Left lung (tissue), 10 donors: ENCODE measurements around the gene MOB3A. TPM values are rescaled to one million over a fixed set of nuclear protein-coding genes. Genes with fewer than 3 reads are reported as not detected.
A peak's percentile ranks its signal among the peaks of the same experiment; 100 is the strongest.

ENCODE experiments used
- ATAC-seq: fragments of 200-7000 bp; cut with Tn5 transposase; one replicate; pipeline ENCODE4 v1.9.1; 2020; ENCODE audit warnings: moderate library complexity
- DNase-seq, 4 donors: peaks; one replicate each; pipeline ENCODE4 v3.0.0-alpha.2; 2013 to 2020
- H3K27ac ChIP-seq, 2 donors: fragments of 200-600 bp; sonication (generic) in 1 of 2; one replicate each; pipeline versions ENCODE4 v1.5.0 to v1.8.0; 2020 to 2021
- H3K27me3 ChIP-seq, 2 donors: fragments of 200-600 bp; sonication (generic) in 1 of 2; one replicate each; pipeline versions ENCODE4 v1.5.0 to v1.8.0; 2020 to 2021
- H3K36me3 ChIP-seq, 2 donors: fragments of 200-600 bp; sonication (generic) in 1 of 2; one replicate each; pipeline versions ENCODE4 v1.5.0 to v1.8.0; 2020 to 2021
- H3K4me1 ChIP-seq, 2 donors: fragments of 200-600 bp; one replicate each; pipeline ENCODE4 v1.8.0; 2021
- H3K4me3 ChIP-seq, 2 donors: fragments of 200-600 bp; sonication (generic) in 1 of 2; one replicate each; pipeline versions ENCODE4 v1.5.0 to v1.8.0; 2020 to 2021; ENCODE audit warnings: mild to moderate bottlenecking in 1 of 2
- H3K9me3 ChIP-seq, 2 donors: fragments of 200-600 bp; sonication (generic) in 1 of 2; one replicate each; pipeline versions ENCODE4 v1.5.0 to v1.8.0; 2020 to 2021
- CTCF ChIP-seq, 2 donors: fragments of 200-600 bp; sonication (generic) in 1 of 2; IDR thresholded peaks; one replicate each; pipeline versions ENCODE4 v1.5.0 to v1.8.0; 2021; ENCODE audit warnings: antibody characterized with exemption in 2 of 2
- intact Hi-C, 2 donors: fragments of 100-400 bp; cut with DNase I; formaldehyde crosslinking; loops; one replicate each; pipeline versions ENCODE4 v1.11.2 to v1.14.2; 2022
- polyA plus RNA-seq, 6 donors: library from polyadenylated mRNA; unstranded; fragments of 120-200 nt; gene quantifications; one replicate each; pipeline ENCODE4 v1.2.1, GENCODE V29; 2013; ENCODE audit not compliant: insufficient read length in 6 of 6
- total RNA-seq, 2 donors: library from RNA; stranded (reverse); fragmentation: NEBNext Ultra II Directional; extraction: Animal tissue kit (Norgen Biotek cat#: 25700); gene quantifications; one replicate each; pipeline ENCODE4 v1.2.1, GENCODE V29; 2021
- donor health status: DM: no; HTN: yes; CAD: no.
- donor health status: DM: no; HTN: no; CAD: no.

Gene MOB3A
- total and polyA plus RNA-seq, 8 donors: 20.6 to 105 (median 25.4) TPM

- DNase-seq (peak in 1 of 4 donors; percentile 75), ATAC-seq (no peak)
- intact Hi-C loops: no loop called here
- H3K27me3 ChIP-seq: no peaks in the 10 kb centered on the region
- H3K4me1 ChIP-seq: peaks cover 22 to 62% of the 10 kb centered on the region in 2 donors
- no peak for TF ChIP-seq CTCF (IDR thresholded peaks at IDR 0.05)
- peaks cover 0 to 3% of the 10 kb centered on the region in 2 donors for H3K9me3 ChIP-seq
- peak overlapping the region in 1 of 2 donors; percentile 43 for H3K4me3 ChIP-seq
- peak overlapping the region; percentile 86 to 89 for H3K27ac ChIP-seq
- H3K36me3 ChIP-seq: peaks cover 12 to 82% of the 10 kb centered on the region in 2 donors
Measured at GRCh38 chr19:2040647-2041432, 55.3 kb downstream of the MOB3A start.

GRCh38 chr19:2039959-2040646, 56.0 kb downstream of the MOB3A start:
- H3K27ac ChIP-seq: peak overlapping the region in 1 of 2 donors; percentile 86
- H3K4me3 ChIP-seq: no peak overlapping the region
- no peak for ATAC-seq
- peaks cover 0 to 9% of the 10 kb centered on the region in 2 donors for H3K9me3 ChIP-seq
- DNase-seq: peak in 1 of 4 donors; percentile 75
- intact Hi-C loops: no loop called here
- TF ChIP-seq CTCF (IDR thresholded peaks at IDR 0.05): no peak
- H3K4me1 ChIP-seq: peaks cover 19 to 54% of the 10 kb centered on the region in 2 donors
- no peaks in the 10 kb centered on the region for H3K27me3 ChIP-seq
- peaks cover 12 to 75% of the 10 kb centered on the region in 2 donors for H3K36me3 ChIP-seq

GRCh38 chr19:2039089-2039958, 56.8 kb downstream of the MOB3A start:
- Histone ChIP-seq H3K4me3 (no peak overlapping the region), H3K27me3 (no peaks in the 10 kb centered on the region), H3K27ac (peak overlapping the region in 1 of 2 donors; percentile 86), H3K9me3 (peaks cover 0 to 9% of the 10 kb centered on the region in 2 donors), H3K36me3 (peaks cover 12 to 67% of the 10 kb centered on the region in 2 donors), H3K4me1 (peaks cover 19 to 52% of the 10 kb centered on the region in 2 donors)
- no peak for TF ChIP-seq CTCF (IDR thresholded peaks at IDR 0.05)
- ATAC-seq (no peak), DNase-seq (peak in 1 of 4 donors; percentile 79)
- intact Hi-C loops: no loop called here

GRCh38 chr19:2038284-2039088, 57.6 kb downstream of the MOB3A start:
- H3K36me3 ChIP-seq: peaks cover 12 to 59% of the 10 kb centered on the region in 2 donors
- H3K27me3 ChIP-seq: no peaks in the 10 kb centered on the region
- no peak for ATAC-seq
- intact Hi-C loops: no loop called here
- H3K4me3 ChIP-seq: no peak overlapping the region
- H3K9me3 ChIP-seq: peaks cover 0 to 9% of the 10 kb centered on the region in 2 donors
- H3K4me1 ChIP-seq: peaks cover 17 to 52% of the 10 kb centered on the region in 2 donors
- DNase-seq: peak in 1 of 4 donors; percentile 72
- TF ChIP-seq CTCF (IDR thresholded peaks at IDR 0.05): no peak
- H3K27ac ChIP-seq: no peak overlapping the region
